Hepatocyte (in vitro differentiated cells): Measurements from ENCODE around the gene FTCD.

ENCODE experiments used
- EZH2 ChIP-seq: fragments of 200-600 bp; sonication (generic); IDR thresholded peaks from 2 replicates; pipeline ENCODE4 v1.6.1; 2016; ENCODE audit warnings: antibody characterized with exemption, mild to moderate bottlenecking, borderline replicate concordance
- EZH2phosphoT487 ChIP-seq: fragments of 200-600 bp; sonication (generic); IDR thresholded peaks from one replicate; pipeline ENCODE4 v1.6.1; 2018; ENCODE audit warnings: antibody characterized with exemption, mild to moderate bottlenecking, low read depth, moderate library complexity; ENCODE audit not compliant: unreplicated experiment, severe bottlenecking
- TF ChIP-seq, protein P1 (sequence below): fragments of 200-600 bp; sonication (generic); IDR thresholded peaks from 2 replicates; pipeline ENCODE4 v1.5.1; 2016; ENCODE audit warnings: antibody characterized with exemption, mild to moderate bottlenecking; ENCODE audit not compliant: poor library complexity

- TF ChIP-seq, protein P1, sequence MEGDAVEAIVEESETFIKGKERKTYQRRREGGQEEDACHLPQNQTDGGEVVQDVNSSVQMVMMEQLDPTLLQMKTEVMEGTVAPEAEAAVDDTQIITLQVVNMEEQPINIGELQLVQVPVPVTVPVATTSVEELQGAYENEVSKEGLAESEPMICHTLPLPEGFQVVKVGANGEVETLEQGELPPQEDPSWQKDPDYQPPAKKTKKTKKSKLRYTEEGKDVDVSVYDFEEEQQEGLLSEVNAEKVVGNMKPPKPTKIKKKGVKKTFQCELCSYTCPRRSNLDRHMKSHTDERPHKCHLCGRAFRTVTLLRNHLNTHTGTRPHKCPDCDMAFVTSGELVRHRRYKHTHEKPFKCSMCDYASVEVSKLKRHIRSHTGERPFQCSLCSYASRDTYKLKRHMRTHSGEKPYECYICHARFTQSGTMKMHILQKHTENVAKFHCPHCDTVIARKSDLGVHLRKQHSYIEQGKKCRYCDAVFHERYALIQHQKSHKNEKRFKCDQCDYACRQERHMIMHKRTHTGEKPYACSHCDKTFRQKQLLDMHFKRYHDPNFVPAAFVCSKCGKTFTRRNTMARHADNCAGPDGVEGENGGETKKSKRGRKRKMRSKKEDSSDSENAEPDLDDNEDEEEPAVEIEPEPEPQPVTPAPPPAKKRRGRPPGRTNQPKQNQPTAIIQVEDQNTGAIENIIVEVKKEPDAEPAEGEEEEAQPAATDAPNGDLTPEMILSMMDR, result no peak
- TF ChIP-seq EZH2phosphoT487 (no peak), EZH2 (no peak)
These were observed 25.3 kb downstream of the FTCD start for GRCh38 chr21:46129846-46130651.
